NCI-H748 (cell line): ENCODE measurements around the gene HOXC6.

Source experiments
- DNase-seq: peaks from one replicate; lab custom pipeline; 2025; ENCODE audit not compliant: unreplicated experiment; lab: John Stamatoyannopoulos, UW

Gene HOXC6

DNA sequence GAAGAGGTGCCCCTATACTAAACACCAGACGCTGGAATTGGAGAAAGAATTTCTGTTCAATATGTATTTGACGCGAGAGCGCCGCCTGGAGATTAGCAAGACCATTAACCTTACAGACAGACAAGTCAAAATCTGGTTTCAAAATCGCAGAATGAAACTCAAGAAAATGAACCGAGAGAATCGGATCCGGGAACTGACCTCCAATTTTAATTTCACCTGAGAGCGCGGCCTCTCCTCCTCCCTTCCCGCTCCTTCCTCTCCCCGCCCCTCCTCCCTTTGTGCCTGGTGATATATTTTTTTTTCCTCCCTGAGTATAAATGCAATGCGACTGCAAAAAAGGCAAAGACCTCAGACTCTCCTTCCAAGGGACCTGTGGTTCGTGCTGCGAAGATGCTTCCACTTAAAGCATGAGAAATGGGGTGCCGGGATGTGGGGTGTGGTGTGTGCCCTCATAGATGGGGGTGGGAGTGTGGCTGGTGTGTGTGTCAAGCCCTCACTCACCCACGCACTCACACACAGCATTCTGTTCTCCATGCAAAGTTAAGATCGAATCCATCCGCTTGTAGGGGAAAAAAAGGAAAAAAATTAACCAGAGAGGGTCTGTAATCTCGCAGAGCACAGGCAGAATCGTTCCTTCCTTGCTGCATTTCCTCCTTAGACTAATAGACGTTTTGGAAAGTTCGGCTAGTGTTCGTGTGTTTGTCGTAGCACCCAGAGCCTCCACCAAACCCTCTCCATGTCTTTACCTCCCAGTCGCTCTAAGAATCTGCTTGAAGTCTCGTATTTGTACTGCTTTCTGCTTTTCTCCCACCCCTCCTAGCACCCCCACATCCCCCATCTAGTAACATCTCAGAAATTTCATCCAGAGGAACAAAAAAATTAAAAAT is 38.8 kb upstream of the HOXC6 start:
- peak; percentile 69 for DNase-seq

DNA sequence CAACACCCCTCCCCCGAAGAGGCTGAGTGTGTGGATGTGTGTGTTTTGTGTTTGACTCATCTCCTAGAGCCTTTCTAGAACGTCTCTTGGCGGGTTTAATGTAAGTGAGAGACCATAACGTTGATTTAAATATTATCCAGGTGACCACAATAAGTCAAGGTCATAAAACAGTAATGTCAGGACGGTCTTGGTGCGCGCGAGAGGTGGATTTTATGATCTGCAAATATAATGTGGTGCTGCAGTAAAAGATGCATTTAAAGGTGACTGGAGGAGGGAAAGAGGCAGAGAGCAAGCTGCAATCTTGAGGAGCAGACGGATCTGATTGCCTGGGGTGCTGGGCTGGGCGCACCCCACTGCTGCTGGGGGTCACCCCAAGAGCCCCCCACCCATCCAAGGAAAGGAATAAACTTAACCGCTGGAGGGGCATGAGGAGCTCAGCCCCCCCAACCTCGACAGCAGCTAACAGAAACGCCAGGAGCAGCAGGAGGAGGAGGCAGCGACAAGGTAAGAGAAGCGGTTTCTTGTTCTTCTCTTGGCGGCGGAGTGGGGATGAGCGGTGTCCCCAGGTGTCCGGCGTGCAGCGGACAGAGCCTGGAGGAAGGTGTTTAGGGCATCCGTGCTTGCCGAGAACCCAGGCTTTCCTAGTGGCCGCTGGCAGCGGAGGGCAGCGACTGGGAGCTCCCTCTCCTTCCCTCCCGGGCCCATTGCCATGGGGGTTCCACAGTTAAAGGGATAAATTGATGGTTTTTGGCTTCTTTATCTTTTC is 37.7 kb upstream of the HOXC6 start:
- DNase-seq = peak; percentile 63

DNA sequence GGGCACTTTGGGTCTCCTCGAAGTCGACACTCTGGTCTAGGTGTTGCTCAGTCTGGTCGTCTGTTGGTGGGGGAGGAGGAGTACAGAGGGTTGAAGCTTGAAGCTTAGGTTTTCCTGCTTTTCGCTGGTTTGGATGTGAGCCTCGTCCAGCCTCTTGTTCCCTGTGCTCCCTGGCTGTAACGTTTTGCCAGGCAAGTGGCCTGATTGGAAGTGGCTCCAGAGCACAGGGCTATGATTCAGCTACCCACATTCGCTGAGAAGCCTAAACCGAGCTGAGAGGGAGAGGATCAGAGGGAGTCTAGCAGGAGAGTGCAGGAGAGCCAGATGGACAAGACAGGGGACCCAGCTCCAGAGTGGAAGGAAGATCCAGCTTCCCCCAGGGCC is 37.2 kb upstream of the HOXC6 start:
- no peak for DNase-seq

DNA sequence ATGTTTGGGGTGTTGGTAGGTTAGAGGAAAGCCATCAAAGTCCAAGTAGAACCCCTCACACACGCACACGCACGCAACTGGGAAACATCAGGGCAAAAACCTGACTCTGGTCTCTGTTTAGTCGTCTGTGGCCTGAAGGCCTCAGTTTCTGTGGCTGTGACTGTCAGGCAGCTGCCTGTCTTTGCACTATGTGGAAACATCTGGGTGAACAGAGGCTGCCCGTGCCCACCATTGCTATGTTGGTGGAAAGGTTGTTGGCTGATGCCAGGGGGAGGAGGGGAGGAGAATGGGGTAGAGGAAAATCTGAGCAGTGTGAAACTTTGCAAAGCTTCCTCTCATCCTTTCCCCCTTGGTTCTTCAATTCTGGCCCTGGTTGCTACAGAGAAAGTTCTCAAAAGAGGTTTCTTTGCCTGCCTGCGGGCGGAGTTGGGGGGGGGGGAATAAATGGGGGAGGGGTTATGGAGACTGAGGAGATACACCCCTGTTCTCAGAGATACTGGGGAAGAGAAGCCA is 35.8 kb upstream of the HOXC6 start:
- DNase-seq = no peak

DNA sequence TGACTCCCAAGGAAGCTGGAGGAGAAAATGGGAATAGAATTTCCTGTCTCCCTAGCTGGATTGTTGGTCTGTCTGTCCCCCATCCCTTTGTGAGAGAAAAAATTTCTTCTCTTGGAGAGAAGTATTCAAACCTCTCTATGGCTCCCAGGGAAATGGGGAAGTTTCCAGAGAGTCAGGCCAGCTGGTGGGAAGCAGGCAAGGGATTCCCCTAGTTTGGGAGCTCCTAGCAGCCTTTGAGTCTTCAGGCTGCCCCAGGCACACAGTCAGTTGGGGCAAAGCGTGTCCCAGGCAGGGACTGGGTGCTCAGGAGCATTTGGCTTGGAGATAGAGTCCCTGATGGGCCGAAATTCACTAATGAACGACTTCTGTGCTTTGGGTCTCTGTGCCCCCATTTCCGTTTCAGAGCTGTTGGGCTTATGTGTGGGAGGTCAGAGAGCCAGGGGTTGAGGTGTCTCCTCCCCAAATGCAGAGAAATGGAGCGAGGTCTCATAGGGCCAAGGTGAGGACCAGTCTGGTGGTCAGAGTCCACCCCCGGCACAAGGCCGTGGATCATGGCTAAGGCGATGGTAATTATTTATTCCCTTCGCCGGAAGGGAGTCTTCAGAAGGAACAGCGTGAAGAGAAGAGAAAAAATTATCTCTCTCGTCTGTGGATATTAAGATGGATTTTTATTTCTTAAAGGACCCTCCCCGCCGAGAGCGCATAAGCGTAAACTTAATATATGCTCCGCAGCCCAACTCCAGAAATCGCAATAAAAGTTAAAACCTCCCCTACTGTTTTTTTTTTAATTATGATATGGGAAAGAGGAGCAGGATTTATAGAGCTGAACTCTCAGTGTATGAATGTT is 34.9 kb upstream of the HOXC6 start:
- no peak for DNase-seq

DNA sequence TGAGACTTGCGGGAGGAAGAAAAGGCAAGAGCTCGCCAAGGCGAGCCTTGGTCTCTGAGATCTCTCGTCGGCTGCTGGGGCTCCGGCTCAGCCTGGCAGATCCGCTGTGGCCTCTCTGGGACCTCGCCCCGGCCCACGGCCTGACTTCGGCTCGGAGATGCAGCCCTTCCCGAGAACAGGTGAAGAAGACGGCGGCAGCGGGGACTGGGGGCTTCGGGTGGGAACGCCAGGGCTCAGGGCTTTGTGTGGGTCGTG is 34.3 kb upstream of the HOXC6 start:
- no peak for DNase-seq

DNA sequence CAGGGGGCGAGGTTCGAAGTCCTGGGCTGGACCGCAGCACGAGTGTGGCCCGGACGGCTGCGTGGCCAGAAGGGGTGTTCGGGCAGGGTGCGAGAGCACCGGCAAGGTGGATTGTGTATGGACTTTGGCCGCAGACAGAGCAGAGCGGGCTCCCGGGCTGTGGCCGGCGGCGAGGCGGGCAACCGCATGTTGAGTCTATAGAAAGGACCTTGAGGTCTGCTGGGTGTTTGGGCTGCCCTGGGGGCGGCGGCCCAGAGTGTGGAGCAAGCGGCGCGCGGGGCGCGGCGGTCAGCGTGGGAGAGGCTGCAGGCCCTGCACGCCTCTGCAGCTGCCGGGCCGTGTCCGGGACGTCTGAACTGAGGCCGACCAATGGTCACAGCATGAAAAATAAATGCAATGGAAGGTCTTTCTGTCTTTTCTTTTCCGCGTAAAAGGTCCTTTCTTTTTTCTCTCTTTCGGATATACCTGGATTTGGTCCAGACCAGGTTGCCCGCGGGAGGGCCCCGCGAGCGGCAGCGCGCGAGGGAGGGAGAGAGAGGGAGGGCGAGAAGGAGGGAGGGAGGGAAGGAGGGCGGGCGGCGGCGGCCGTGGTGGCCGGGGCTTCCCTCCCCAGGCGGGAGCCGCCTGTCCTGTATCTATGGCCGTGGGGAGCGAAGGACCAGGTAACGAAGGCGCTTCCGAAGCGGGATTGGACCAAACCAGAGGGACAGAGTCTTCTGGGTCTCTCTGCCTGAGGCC is 33.8 kb upstream of the HOXC6 start:
- DNase-seq = peak; percentile 42

DNA sequence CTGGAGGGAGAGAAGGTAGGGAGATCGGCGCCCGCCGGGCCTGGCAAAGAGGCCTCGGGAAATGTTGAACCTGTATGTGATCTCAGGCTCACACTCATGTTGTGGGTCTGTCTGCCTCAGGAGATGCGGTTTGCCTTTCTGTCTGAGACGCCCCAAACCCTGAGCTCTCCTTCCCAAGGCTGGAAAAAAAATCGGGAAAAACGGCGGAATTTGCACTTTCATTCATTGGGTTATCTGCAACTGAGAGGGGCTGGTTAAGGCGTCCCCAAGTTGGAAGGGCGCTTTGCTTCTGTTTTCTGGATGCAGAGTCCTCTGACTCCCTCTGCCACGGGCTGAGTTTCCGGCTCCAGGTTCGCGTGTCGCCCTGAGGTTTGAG is 33.2 kb upstream of the HOXC6 start:
- DNase-seq = no peak

DNA sequence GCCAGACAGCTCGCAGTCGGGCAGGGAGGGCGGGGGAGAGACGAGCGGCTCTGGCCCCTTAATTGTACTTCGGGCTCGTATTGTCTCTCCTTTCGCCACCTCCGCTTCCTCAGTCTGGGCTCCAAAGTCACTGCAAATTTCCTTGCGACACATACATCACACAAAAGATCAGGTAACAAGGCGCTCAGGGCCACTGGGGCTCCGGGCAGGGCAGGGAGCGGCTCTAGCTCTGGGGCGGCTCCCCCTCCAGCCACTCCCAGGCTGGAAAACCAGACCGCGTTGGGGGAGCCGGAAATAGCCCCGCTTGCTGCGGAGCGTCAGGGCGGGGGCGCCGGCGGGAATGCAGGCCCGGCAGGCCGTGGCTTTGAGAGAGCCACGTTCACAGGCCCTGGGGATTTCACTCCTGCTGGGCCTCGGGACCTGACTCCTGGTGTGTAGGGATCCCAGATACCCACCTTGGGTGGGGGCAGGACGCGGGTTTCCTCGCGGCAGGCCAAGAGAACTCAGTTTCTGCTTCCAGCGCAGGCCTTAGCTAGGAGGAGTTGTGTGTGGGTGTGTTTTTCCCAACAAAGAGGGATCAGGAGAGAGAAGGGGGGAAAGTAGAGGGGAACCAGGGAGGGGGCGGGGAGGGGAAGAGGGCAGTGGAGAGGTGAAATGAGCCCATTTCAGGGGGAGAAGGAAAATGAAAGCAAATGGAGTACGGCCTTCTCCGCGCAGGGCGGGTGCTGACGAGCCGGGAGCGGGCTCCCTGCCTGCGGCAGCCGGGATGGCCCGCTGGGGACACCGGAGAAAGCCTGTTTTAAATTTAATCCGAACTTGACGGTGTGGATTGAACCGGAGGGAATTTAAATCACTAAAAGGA is 32.6 kb upstream of the HOXC6 start:
- peak; percentile 67 for DNase-seq

DNA sequence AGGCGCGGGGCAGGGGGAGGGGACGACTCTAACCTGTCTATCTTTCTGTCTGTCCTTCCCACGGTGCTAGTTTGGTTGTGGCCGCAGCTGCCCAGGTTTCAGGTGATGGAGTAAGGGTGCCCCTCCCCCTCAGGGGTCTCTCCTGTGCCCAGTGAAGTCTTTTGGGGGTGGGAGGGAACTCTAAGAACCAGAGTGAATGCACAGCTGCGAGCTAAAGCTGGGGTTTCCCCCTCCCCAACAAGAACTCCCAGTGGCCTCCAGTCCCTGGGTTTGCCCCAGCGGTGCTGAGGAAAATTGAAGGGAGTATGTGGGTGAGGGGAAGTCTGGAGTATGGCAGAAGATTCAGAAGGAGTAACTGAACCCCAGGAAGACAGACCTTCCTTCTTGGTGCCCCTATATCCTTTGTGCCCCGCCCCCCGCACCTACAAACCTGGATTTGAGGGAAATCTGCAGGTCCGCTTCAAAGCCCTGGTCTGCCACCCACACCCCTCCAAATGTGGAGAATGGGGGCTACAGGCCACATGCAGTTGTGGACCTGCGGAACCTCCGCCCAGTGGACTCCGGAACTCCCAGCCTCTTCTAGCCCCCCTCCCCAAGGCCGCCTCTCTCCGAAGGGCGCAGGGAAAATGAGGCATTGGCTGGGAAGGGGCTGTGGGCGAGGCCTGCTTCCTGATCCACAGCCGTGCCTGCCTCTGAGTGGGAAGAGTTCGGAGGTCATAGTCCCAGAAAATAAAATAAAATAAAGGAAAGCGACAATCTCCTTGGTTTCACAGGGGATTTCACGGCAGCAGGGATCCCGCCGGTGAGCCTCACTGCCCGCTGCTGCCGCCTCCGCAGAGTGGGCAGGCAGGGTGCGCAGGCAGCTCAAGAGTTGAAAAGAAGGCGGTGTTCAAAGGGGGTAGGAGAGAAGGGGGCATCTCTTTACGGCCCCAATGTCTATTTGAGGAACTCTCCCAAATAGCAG is 31.7 kb upstream of the HOXC6 start:
- no peak for DNase-seq

DNA sequence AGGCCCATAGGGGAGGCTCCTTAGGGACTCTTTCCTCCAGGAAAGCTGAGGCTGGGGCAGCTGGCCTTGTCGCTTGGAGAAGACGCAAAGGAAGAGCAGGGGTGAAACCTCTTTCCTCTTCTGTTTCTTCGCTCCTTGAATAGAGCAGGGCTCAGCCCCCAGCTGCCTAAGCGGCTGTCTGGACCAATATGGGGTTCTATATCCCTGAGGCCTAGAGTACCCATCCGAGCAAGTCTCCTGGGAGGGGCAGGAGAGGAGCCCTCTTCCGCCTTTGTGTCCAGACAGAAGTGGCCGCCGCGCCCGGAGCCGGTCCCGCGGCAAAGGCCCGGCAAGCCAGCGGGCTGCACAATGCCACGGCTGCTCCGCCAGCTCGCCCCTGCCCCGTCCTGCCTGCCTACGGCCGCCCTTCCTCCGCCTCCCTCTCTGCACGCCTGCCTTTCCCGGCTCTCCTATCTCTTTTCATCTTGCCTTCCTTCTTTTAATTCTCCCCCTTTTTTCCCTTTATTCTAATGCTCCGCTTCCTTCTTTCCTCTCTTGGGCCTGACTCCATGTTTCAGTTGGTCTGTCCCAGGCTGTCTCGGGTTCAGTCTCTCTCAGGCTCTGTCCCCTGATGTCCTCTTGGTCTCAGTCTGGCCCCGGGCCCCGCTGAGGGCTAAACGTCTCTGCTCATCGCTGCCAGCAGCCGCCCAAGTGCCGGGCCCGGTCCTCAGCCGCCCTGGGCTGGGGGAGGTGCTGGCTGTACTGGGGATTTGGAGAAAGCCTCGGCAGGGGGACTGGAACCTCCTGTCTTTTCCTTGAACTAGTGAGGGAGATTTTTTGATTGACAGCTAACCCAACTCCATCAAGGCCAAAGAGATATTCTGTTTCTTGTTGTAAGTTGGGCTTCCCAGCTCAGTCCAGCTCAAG is 30.8 kb upstream of the HOXC6 start:
- DNase-seq = peak; percentile 11

DNA sequence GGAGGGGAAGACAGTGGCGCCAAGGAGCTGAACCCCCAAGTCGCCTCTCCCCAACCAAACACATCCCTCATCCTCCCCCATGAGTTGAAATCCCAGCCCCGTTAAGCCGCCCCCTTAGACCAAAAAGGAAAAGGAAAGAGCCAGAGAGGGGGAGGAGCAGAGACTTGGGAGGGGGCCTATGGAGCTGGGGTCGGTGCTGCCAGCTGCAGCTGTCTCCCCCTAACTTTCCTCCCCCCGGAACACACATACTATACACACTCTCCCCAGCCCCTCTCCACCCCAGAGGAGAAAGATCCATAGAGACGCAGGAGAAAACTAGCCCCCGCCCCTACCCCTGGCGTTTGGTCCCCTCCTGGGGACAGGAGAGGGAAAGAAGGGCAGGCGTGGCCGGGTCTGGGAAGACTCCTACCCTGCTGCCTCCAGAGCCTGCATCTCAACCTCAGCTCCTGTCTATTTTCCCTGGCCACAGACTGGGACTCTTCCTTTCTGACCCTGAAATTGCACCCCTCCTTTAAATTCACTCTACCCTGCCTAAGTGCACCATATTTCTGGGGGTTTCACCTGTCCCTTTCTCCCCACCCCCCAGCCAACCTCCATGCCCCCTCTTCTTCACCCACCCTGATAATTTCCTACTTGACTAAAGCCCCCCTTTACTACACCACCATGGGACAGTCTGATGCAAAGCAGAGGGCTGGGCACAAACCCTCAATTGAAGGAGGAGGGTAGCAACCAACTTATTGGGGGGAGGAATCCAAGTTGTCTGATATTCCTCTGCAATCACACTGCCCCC is 29.9 kb upstream of the HOXC6 start:
- no peak for DNase-seq

DNA sequence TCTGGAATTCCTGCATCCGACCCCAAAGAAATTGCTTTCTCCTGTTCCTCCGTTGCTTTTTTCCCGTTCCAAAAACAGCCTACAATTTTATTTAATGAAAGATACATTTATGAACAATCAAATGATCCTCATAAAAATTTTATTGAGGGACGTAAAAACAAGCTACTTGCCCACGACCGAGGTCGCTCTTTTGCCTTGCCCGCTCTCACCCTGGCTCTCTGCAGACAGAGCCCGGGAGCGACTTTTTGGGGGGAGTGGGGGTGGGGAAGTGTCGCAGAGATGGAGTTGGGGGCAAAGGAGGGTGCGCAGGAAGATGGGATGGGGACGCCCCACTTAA is 29.4 kb upstream of the HOXC6 start:
- DNase-seq = no peak

DNA sequence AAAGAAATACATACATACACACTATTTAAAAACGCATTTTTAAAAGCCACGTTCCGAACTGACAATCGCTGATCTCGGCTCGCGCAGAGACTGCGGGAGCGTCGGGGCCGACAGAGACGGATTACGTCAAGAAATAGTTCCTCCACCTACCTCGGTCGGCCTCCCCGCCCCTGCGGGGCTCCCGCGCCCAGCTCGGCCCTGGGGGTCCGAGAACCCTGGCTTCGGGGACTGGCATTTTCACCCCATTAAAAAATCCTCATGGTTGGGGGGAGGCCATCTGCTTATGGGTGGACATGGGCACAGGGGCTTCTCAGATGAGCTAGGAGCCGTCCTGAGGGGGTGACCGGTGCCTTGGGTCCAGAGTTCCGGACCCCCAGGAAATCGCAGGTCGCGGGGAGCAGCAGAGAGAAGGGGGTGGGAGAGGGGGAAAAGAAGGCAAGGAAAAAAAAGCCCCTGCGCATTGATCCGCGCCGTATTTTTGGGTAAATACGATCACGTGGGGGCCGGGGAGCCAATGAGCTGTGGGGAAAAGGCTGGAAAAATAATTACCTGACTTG is 28.6 kb upstream of the HOXC6 start:
- peak; percentile 90 for DNase-seq

DNA sequence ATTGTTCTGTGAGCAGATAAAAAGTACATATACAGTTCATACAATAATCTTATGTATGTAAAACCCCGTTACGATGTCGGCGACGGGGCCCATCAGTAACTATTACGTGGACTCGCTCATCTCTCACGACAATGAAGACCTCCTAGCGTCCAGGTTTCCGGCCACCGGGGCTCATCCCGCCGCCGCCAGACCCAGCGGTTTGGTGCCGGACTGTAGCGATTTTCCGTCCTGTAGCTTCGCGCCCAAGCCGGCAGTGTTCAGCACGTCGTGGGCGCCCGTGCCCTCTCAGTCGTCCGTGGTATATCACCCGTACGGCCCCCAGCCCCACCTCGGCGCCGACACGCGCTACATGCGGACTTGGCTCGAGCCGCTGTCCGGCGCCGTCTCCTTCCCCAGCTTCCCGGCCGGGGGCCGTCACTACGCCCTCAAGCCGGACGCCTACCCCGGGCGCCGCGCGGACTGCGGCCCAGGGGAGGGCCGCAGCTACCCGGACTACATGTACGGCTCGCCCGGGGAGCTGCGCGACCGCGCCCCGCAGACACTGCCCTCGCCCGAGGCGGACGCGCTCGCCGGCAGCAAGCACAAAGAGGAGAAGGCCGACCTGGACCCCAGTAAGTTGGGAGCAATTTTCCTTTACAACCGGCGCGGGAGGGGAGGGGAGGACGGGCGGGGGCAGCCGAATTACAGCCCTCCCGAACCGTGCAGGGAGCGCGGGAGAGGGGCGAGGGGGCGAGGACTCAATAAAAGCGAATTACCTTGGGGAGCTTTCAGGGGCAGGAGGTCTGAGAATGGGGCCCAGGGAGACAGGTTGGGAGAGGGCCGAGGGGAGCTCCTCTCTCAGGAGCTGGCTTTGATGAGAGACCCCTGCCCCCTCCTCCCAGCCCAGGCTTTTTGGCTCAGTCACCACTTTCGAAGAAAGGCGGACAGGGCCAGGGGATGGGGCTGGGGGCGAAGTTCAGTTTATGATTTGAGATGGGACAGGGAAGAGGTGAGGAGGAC is 27.8 kb upstream of the HOXC6 start, which contains the start of gene HOXC9:
Gene HOXC9 (plus strand): TSS at position 46 of the 999 bp plus-strand sequence. CDS start 28 bp downstream, at position 74.
- peak; percentile 76 for DNase-seq
